Measurements from ENCODE around the gene HARBI1. TPM values are rescaled to one million over a fixed set of nuclear protein-coding genes. Genes with fewer than 3 reads are reported as not detected.

HARBI1 gene
- total and polyA plus RNA-seq, 9 of the 15 experiments (the other 6 are each of a cell fraction or from before 2014, with no cell fraction given) = 3.5 to 8.4 (median 5.5) TPM

GRCh38 chr11:46593550-46594373 lies 23.3 kb downstream of the HARBI1 start, which contains the start of gene AMBRA1 (continued):
- TF ChIP-seq ETS1 (conservative IDR thresholded peaks at IDR 0.05; ENCODE audit: control insufficient read depth, low read depth, low read length) = peak; percentile 93
- TF ChIP-seq GABPA (tag; conservative IDR thresholded peaks at IDR 0.05; ENCODE audit: low read depth) = no peak
- TF ChIP-seq ZNF224 (CRISPR knock-in tag; IDR thresholded peaks at IDR 0.05) = 0 out of 2 replicates have a peak, but pooled peaks have one; percentile 16
- TF ChIP-seq THRA (IDR thresholded peaks at IDR 0.05) = no peak; the same call in 1 of the 2 replicates
- no peak for TF ChIP-seq ZNF561 (CRISPR knock-in tag; conservative IDR thresholded peaks at IDR 0.05)
- peak; percentile 79; the same call in 1 of the 2 replicates for TF ChIP-seq CREB3L1 (IDR thresholded peaks at IDR 0.05; ENCODE audit: borderline replicate concordance, low read depth)
- peak in 1 of 3 experiments; percentile 57; a peak in 1 of 6 replicates for TF ChIP-seq ZBTB11 (CRISPR knock-in tag; IDR thresholded peaks at IDR 0.05)
- no peak for TF ChIP-seq MCM7 (IDR thresholded peaks at IDR 0.05)
- TF ChIP-seq MYBL2 (IDR thresholded peaks at IDR 0.05; ENCODE audit: low read depth) = no peak
- no peak for TF ChIP-seq MYBL2 (CRISPR knock-in tag; IDR thresholded peaks at IDR 0.05; ENCODE audit: borderline replicate concordance)
- peak; percentile 83 for TF ChIP-seq GTF2E2 (tag; IDR thresholded peaks at IDR 0.05)
- TF ChIP-seq ZNF175 (CRISPR knock-in tag; IDR thresholded peaks at IDR 0.05; ENCODE audit: low read depth) = peak; percentile 78
- TF ChIP-seq SRSF3 (IDR thresholded peaks at IDR 0.05; ENCODE audit: insufficient read depth, low read length) = no peak
- TF ChIP-seq TOE1 (IDR thresholded peaks at IDR 0.05; ENCODE audit: borderline replicate concordance) = peak; percentile 92
- no peak for TF ChIP-seq TOE1 (CRISPR knock-in tag; IDR thresholded peaks at IDR 0.05; ENCODE audit: borderline replicate concordance, low read depth)
- 0 out of 2 replicates have a peak, but pooled peaks have one; percentile 8 for TF ChIP-seq NFE2 (IDR thresholded peaks at IDR 0.05; ENCODE audit: low read depth)
- TF ChIP-seq ZNF511 (CRISPR knock-in tag; IDR thresholded peaks at IDR 0.05) = peak; percentile 36; the same call in 1 of the 2 replicates
- peak; percentile 91 for TF ChIP-seq LCOR (CRISPR knock-in tag; IDR thresholded peaks at IDR 0.05)

Data from K562 (cell line).